COLO829 (cell line): ENCODE data around the gene GUCD1.

Experiments
- DNase-seq: peaks from one replicate; pipeline ENCODE4 v3.0.0; 2012; ENCODE audit warnings: low spot score

Gene GUCD1

DNA sequence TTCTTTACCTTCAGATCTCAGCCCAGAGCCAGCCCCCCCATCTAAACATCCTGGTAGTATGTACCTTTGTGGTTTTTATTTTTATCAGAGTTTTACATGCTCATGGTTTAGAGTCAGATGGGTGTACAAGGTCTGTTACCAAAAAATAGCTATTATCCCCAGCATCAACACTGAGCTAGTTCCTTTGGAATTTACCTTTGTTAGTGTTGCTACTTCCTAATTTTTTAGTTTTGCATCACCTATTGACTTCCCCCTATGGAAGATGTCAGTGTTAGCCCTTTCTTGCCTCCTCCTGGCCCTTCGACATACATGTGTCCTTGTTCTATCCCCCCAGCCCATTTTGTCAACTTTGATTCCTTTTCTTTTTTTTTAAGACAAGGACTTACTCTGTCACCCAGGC, 52.4 kb downstream of the GUCD1 start:
- DNase-seq = no peak

DNA sequence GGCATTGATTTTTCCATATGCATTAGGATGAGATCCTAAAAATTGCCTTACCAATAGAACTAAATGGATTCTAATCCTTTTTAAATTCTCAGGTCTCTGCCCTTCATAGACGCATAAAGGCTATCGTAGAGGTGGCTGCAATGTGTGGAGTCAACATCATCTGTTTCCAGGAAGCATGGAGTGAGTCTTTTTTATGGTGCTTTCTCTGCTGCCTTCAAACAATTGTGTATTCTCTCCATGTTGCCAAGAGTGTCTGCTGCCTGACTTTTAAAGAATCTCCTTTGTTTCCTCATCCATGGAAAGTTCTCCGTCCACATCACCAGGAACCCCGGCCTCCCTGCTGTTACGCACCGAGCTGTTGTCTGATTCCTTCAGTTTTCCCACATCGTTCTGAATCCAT, 52.9 kb downstream of the GUCD1 start:
- DNase-seq = no peak

DNA sequence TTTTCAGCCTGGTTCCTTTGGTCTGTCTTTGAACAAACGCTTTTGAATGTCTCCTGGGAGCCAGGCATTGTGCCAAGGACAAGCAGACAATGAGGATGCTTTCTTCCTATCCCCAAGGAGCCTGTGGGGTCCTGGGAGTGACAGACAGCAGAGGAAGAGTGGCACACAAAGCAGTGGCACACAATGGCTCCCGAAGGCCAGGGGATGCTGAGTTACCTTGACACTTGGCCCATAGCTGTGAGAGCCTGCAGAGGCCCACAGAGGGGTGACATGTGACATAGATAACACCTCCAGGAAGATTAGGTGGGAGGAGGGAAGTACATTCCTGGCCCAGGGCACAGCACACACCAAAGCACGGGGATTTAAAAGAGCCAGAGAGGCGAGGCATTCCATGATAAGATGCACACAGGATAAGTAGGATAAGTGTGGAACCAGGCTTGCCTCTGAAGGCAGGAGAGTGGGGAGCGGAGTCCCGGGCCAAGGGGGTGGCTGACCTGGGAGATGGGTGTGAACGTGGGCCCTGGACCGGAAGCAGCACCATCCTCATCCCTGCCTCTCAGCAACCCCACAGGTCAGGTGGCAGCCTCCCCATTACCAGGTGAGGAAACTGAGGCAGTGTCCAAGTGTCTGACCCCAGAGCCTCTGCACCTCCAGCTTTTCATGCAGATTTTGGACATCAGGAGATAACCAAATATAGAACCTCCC, 53.5 kb downstream of the GUCD1 start:
- DNase-seq = no peak

DNA sequence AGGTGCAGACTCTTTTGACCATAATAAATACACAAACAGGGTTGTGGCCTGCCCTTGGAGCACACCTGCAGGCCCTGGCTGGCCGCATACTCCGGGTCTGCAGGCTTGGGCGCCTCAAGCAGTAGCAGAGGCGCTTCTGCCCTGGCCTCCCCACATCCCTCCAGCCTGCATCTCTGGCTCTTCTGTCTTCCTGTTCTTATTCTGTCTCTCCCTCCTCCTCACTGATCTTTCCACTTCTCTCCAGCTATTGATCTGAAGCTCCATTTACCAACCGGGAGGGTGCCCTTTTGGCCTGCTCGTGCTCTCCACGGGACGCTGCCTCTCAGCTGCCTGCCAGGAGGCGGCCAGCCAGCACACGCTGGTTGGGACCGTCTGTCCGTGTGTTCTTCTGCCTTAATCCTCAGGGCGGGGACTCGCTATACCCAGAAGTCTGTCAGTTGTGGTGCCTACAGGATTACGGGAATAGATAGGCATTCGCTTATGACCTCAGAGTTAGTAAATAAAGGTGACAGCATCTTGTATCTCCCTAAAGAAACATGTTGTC, 54.6 kb downstream of the GUCD1 start:
- DNase-seq = no peak

DNA sequence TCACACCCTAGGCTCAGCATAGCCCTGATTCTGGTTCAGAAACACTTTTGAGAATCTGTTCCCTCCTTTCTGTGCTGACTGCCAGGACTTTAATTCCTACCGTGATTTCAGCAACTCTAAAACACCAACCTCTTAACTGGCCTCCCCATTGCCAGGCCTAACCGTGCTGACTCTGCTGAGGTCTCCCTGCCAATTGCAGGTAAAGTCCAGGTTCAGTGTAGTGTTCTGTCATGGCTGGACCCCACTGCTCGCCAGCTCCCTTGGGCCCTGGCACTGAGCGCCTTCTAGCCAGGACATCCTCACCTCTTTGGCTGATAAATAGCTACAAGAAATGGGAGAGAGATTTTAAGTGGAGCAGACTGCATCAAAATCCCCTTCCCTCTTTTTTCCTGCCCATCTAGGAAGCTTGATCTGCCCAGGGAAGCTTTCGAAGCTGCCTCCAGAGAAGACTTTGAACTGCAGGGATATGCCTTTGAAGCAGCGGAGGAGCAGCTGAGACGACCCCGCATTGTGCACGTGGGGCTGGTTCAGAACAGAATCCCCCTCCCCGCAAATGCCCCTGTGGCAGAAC, 55.1 kb downstream of the GUCD1 start:
- DNase-seq = no peak

DNA sequence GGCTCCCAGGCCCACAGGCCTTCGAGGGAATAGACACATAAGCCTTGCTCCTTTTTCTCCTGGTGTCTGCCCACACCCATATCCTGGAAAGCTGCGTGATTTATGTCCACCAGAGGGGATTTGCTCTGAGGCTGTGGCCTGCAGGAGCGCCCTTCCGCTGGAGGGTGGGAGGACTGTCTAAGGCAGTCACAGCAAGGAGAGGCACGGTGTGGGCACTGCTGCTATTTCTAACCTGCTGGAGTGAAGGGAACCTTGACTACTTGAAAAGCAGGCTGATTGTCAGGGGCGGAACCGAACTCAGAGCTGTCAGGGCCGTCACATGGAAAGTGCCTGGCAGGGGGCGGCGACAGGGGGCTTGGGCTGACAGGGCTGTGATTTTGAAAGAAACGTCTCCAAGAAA, 56.1 kb downstream of the GUCD1 start:
- no peak for DNase-seq

DNA sequence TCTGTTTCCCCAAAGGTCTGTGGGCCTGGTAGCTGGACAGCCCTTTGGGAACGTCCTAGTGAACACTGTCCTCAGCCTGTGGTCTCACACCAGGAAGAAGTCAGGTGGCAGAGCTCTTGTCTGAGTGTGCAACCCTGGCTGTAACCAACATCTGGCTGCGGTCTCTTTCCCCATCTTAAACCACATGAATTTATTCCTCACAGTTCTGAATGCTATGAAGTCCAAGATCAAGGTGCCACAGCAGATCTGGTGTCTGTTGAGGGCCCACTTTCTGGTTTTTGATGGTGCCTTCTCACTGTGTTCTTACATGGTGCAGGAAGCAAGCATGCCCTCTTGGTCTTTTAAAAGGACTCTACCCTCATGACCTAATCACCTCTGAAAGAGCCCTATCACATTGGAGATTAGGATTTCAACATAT, 57.1 kb downstream of the GUCD1 start:
- no peak for DNase-seq

DNA sequence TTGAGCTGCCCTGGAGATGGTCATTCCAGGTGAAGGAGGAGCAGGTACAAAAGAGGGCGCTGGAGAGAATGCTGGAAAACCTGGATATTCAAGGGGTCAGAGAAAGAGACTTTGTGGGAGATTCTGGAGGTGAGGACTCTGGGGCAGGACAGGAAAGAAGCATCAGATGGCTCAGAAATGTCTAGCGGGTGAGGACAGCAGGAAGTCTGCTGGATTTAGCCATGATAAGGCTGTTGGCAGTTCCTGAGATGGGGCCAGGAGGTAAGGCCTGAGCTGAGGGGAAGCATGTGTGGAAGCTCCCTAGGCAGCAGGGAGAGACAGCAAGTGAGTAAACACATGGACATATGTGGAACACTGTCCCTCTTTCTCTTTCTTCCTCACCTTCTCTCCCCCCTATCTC, 58.3 kb downstream of the GUCD1 start:
- DNase-seq = no peak

DNA sequence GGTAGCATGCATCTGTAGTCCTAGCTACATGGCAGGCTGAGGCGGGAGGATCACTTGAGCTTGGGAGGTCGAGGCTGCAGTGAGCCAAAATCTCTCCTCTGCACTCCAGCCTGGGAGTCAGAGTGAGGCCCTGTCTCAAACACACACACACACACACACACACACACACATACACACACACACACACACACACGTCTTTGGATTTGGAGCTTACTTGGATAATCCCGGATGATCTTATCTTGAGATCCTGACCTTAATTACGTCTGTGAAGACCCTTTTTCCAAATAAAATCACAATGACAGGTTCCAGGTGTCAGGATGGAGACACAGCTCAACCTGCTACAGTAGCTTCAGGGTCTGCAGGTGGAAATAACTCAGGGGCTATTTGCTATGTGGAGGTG, 58.7 kb downstream of the GUCD1 start:
- DNase-seq = no peak

DNA sequence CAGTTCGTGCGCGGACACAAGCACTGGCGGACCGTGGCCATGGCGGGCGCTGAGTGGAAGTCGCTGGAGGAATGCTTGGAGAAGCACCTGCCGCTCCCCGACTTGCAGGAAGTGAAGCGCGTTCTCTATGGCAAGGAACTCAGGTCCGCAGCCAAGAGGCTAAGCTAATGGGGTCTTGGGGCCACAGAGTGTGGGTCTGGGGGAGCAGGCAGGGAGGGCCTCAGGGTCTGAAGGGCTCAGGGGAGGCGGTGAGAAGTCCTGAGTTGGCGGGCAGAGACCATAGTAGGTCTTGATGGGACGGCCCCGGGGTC, 59.6 kb downstream of the GUCD1 start:
- no peak for DNase-seq

DNA sequence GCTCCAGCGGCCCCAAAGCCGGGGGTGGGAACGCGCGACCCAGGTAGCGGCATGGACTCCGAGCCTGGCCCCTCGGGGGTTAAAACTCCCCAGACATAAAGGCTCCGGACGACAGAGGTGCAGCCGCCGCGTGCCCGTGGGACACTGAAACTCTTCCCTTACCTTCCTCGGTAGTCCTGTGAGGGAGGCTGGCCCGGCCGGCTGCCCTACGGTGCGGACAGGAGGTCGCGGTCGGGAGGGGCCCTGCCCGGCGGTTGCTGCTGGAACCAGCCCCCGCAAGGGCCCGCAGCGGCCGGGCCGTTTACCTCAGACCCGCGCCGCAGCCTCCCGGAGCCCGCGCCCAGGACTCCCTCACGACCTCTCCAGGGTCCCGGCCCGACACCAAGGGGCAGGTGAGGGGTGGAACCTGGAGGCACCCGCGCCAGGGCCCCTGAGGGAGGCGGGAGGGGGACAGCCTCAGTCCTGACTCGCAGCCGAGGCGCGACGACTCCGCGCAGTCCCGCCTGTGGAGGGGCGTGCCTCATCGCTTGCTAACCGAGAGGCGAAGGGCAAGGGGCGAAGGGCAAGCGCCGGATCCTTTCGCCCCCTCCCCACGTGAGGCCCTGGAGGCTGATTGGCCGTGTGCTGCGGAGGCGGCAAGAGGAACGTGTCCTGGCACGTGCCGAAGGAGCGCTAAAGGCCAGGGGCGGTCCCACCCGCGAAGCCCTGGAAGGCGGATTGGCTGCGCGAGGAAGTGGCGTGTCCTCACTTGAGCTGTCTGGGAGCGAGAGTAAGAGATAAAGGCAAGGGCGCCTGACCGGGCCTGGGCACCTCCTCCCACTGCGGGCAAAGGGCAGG, 60.2 kb downstream of the GUCD1 start, which contains the start of gene UPB1:
Gene UPB1, plus strand, starts transcription at position 805 of the 837 bp plus-strand sequence. CDS start 72 bp downstream, outside the sequence.
- DNase-seq = no peak

DNA sequence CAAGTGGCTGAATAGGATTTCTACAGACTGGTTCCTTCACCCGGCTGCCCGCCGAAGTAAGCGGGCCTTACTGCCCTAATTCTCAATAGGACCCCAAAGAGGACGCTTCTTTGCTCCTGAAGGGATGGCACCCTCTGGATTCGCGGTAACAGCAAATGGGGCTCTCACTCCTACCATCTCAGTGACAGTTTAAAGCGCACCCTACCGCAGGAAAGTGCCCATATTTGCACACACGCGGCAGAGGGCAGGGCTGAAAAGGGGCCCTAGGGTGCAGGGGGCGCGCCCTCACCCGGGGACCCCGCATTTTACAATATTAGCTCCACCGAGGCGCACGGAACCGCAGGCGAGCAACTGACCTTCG, 60.8 kb downstream of the GUCD1 start:
- DNase-seq = no peak

DNA sequence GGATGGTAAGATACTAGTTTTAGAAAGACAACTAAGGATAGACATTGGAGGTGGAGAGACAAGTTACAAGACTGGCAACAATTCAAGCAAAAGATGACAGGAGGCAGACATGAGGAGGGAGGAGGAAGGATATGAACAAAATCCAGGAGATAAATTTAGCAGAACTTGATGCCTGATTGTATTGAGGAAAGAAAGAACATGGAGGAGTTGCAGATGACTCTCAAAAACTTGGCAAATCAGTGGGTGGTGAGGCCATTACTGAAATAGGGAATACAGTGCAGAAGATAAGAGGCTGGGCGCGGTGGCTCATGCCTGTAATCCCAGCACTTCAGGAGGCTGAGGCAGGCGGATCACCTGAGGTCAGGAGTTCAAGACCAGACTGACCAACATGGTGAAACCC, 62.5 kb downstream of the GUCD1 start:
- DNase-seq = no peak
